HG02981 (cell line): Measurements from ENCODE around the gene DHRS7B.

Source experiments
- ATAC-seq: cut with Tn5 transposase; IDR thresholded peaks from one replicate; pipeline ENCODE4 v1.9.1; 2021; ENCODE audit warnings: mild to moderate bottlenecking, moderate library complexity; ENCODE audit not compliant: unreplicated experiment

The DHRS7B gene

GRCh38 chr17:21149621-21150020 lies 22.9 kb downstream of the DHRS7B start:
- ATAC-seq: no peak

GRCh38 chr17:21152731-21153130 lies 26.0 kb downstream of the DHRS7B start:
- no peak for ATAC-seq

GRCh38 chr17:21157586-21158370 lies 31.0 kb downstream of the DHRS7B start:
- no peak for ATAC-seq

GRCh38 chr17:21160401-21160800 lies 33.6 kb downstream of the DHRS7B start:
- ATAC-seq: no peak

GRCh38 chr17:21161498-21162393 lies 35.0 kb downstream of the DHRS7B start:
- no peak for ATAC-seq

GRCh38 chr17:21162394-21162775 lies 35.6 kb downstream of the DHRS7B start:
- no peak for ATAC-seq

- ATAC-seq: no peak
Measured at GRCh38 chr17:21163101-21163500, 36.3 kb downstream of the DHRS7B start.

- no peak for ATAC-seq
Measured at GRCh38 chr17:21164216-21164615, 37.5 kb downstream of the DHRS7B start.

- no peak for ATAC-seq
Measured at GRCh38 chr17:21164620-21165019, 37.9 kb downstream of the DHRS7B start.

- no peak for ATAC-seq
Measured at GRCh38 chr17:21165922-21166594, 39.3 kb downstream of the DHRS7B start.

GRCh38 chr17:21166595-21167210 lies 39.9 kb downstream of the DHRS7B start:
- ATAC-seq: no peak

GRCh38 chr17:21167303-21167702 lies 40.5 kb downstream of the DHRS7B start:
- no peak for ATAC-seq

GRCh38 chr17:21168555-21168865 lies 41.7 kb downstream of the DHRS7B start:
- no peak for ATAC-seq

GRCh38 chr17:21169496-21169895 lies 42.7 kb downstream of the DHRS7B start:
- ATAC-seq: no peak

GRCh38 chr17:21170809-21171208 lies 44.0 kb downstream of the DHRS7B start:
- no peak for ATAC-seq

GRCh38 chr17:21171309-21171922 lies 44.7 kb downstream of the DHRS7B start:
- peak; percentile 67 for ATAC-seq

GRCh38 chr17:21171970-21172510 lies 45.3 kb downstream of the DHRS7B start:
- ATAC-seq: no peak

- no peak for ATAC-seq
Measured at GRCh38 chr17:21172846-21173245, 46.1 kb downstream of the DHRS7B start.

- ATAC-seq: no peak
Measured at GRCh38 chr17:21173543-21173942, 46.8 kb downstream of the DHRS7B start.

GRCh38 chr17:21174186-21174585 lies 47.4 kb downstream of the DHRS7B start:
- ATAC-seq: no peak
